Astrocyte (in vitro differentiated cells and primary cell): Measurements from ENCODE around the gene MAP3K20.
"Not testable (repeated sequence)": the region's sequence is repeated elsewhere in the genome, so short reads cannot be mapped to it uniquely, and the experiment has no call there.

Source experiments
- CTCF ChIP-seq: IDR thresholded peaks from 2 replicates; pipeline ENCODE4 v1.5.1; 2011; ENCODE audit warnings: low read depth, mild to moderate bottlenecking, inconsistent platforms, low read length, moderate library complexity; ENCODE audit not compliant: insufficient read depth
- EZH2 ChIP-seq: IDR thresholded peaks from 2 replicates; pipeline ENCODE4 v1.6.1; 2012; ENCODE audit warnings: mild to moderate bottlenecking, low read length, inconsistent platforms; ENCODE audit not compliant: insufficient read depth

GRCh38 chr2:173038257-173038656, 37.4 kb upstream of the MAP3K20 start:
- not testable (repeated sequence) for TF ChIP-seq CTCF, EZH2
